Upper lobe of left lung (tissue), 4 donors: ENCODE data around the gene TMEM101.

Experiments
- CTCF ChIP-seq, 6 experiments: fragments of 450-650 bp in 4 of 6; fragments of 200-600 bp in 2 of 6; sonication (generic) in 2 of 6; IDR thresholded peaks; one replicate each; pipeline ENCODE4 v1.5.1; 2016 to 2019; ENCODE audit warnings: antibody characterized with exemption in 6 of 6
- POLR2A ChIP-seq, 4 donors: fragments of 450-650 bp; IDR thresholded peaks; one replicate each; pipeline ENCODE4 v1.5.1; 2016 to 2017; ENCODE audit warnings: antibody characterized with exemption in 4 of 4, mild to moderate bottlenecking in 2 of 4
- POLR2AphosphoS5 ChIP-seq, 2 donors: sonication (generic); formaldehyde crosslinking; IDR thresholded peaks; one replicate each; pipeline ENCODE4 v1.5.1; 2017; ENCODE audit warnings: antibody characterized with exemption in 2 of 2

GRCh38 chr17:44038604-44039011 is 23.8 kb upstream of the TMEM101 start:
- TF ChIP-seq CTCF (IDR thresholded peaks at IDR 0.05) = no peak
- no peak for TF ChIP-seq POLR2A (IDR thresholded peaks at IDR 0.05)
- no peak for TF ChIP-seq POLR2AphosphoS5 (IDR thresholded peaks at IDR 0.05)
